ENCODE measurements around the gene ALDH16A1. TPM values are rescaled to one million over a fixed set of nuclear protein-coding genes. Genes with fewer than 3 reads are reported as not detected.

ALDH16A1 gene
- total and polyA plus RNA-seq, 2 of the 8 experiments (the other 6 are each of a cell fraction or from before 2014, with no cell fraction given), result 30.5 to 34.3 TPM

DNA sequence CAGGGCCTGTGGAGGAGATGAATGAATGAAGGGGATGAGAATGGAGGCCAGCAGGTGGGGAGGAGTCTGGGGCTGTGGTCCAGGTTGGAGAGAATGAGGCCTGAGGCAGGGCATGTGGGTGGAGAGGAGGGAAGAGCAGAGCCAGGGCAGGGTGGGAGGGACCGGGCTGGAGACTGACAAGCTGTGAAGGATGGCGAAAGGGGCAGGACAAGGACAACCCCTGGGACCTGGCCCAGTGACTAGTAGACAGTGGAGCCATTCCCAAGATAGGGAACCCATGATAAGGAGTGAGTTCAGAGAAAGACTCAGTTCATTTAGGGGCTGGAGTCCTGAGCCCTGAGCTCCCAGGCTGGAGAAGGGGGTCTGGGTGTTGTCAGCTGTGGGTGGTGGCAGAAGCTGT is 32.8 kb upstream of the ALDH16A1 start:
- no peak overlapping the region for H3K56ac ChIP-seq (replicated peaks; ENCODE audit: insufficient read length, low read depth, low read length)

More for the DNA sequence above, 32.8 kb upstream of the ALDH16A1 start:
- FAIRE-seq (no peak), DNase-seq (ENCODE audit: low read depth in 1 of 2, low spot score in 2 of 2) (no peak)
- no peak overlapping the region for H2BK12ac ChIP-seq (ENCODE audit: low read depth, low read length)
- H4K8ac ChIP-seq (ENCODE audit: extremely low read depth, insufficient read depth, low read length), result no peak overlapping the region
- no peaks in the 10 kb centered on the region for H4K20me1 ChIP-seq (replicated peaks in 1 of 2; ENCODE audit: control insufficient read depth in 1 of 2, insufficient read depth in 2 of 2, low read length in 2 of 2)
- no peak overlapping the region for H3K4ac ChIP-seq (replicated peaks; ENCODE audit: insufficient read length, low read depth, low read length)
- H3K79me1 ChIP-seq (ENCODE audit: low read depth, low read length), result no peaks in the 10 kb centered on the region
- WGBS, 2 experiments (ENCODE audit: extremely low coverage in 1 of 2, insufficient coverage in 1 of 2, insufficient read length in 1 of 2, insufficient replicate concordance in 2 of 2, low coverage in 1 of 2, low lambda C conversion rate in 2 of 2, missing lambda C conversion rate in 1 of 2), result 100% methylated on average over 1 of the region's 2 CpGs; no CpG with 5 or more reads in 1 of the 2 experiments
- no peak overlapping the region for H3K27ac ChIP-seq (ENCODE audit: low read depth, low read length)
- ChIA-PET POLR2A (ENCODE audit: partially characterized antibody) (interaction anchor here (1.2 to 2.1 kb wide), 2 partner anchors 13 to 59 kb away, joined by 8 read pairs; partner anchors contain the start of gene TEAD2), CTCF (ENCODE audit: partially characterized antibody) (interaction anchor here (1.2 to 14.7 kb wide), 5 partner anchors 9 to 26 kb away, joined by 3 to 291 read pairs (median 23); no protein-coding TSS in a partner anchor)
- no peak overlapping the region for H3K18ac ChIP-seq (ENCODE audit: extremely low read depth, low read length)
- H3K79me2 ChIP-seq (ENCODE audit: control insufficient read depth in 1 of 2, insufficient read depth in 2 of 2, low read length in 2 of 2), result no peaks in the 10 kb centered on the region
- no peak for TF ChIP-seq EGR1 (IDR thresholded peaks at IDR 0.05; ENCODE audit: borderline replicate concordance, low read depth, low read length)
- TF ChIP-seq, protein P1, sequence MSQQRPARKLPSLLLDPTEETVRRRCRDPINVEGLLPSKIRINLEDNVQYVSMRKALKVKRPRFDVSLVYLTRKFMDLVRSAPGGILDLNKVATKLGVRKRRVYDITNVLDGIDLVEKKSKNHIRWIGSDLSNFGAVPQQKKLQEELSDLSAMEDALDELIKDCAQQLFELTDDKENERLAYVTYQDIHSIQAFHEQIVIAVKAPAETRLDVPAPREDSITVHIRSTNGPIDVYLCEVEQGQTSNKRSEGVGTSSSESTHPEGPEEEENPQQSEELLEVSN (IDR thresholded peaks at IDR 0.05), result peak; percentile 33; the same call in 1 of the 2 replicates
- no peaks in the 10 kb centered on the region for H3K36me3 ChIP-seq (ENCODE audit: control insufficient read depth in 2 of 4, insufficient read depth in 4 of 4, low read length in 3 of 4)
- no peak overlapping the region; a peak in 1 of 7 replicates for H3K9ac ChIP-seq (replicated peaks in 1 of 4; ENCODE audit: extremely low read depth in 1 of 4, low read depth in 3 of 4, low read length in 3 of 4)
- H4K5ac ChIP-seq (ENCODE audit: insufficient read length, low read depth, low read length), result no peak overlapping the region
- no peak overlapping the region for H2AFZ ChIP-seq (ENCODE audit: low read length)
- H3K23ac ChIP-seq (ENCODE audit: insufficient read length), result no peak overlapping the region
- H2BK15ac ChIP-seq (ENCODE audit: low read length), result no peak overlapping the region
- H3K4me1 ChIP-seq (replicated peaks in 1 of 4; ENCODE audit: control insufficient read depth in 3 of 4, insufficient read depth in 4 of 4, low read length in 3 of 4), result peaks cover 4 to 26% (median 19%) of the 10 kb centered on the region in 4 experiments; a peak in 6 of 7 replicates
- H3K23me2 ChIP-seq (ENCODE audit: low read depth, low read length), result peaks cover 5% of the 10 kb centered on the region; the same call in 1 of the 2 replicates
- no peak overlapping the region for H2BK120ac ChIP-seq (replicated peaks; ENCODE audit: low read depth, low read length)
- no peak overlapping the region for H4K91ac ChIP-seq (replicated peaks; ENCODE audit: insufficient read length, low read length)
- peaks cover 22 to 42% (median 38%) of the 10 kb centered on the region in 4 experiments for H3K27me3 ChIP-seq (replicated peaks in 1 of 4; ENCODE audit: control insufficient read depth in 3 of 4, extremely low read depth in 1 of 4, insufficient read depth in 3 of 4, low read length in 3 of 4)
- peak overlapping the region; percentile 32; the same call in 1 of the 2 replicates for H2BK20ac ChIP-seq (ENCODE audit: low read length)
- no peak overlapping the region for H2BK5ac ChIP-seq (ENCODE audit: low read depth, low read length)
- H3K9me3 ChIP-seq (ENCODE audit: insufficient read depth in 2 of 2, low read depth in 1 of 2, low read length in 1 of 2), result no peaks in the 10 kb centered on the region
- peak overlapping the region; percentile 19 to 40; a peak in 3 of 4 replicates for H3K4me2 ChIP-seq (ENCODE audit: insufficient read depth in 1 of 2, low read depth in 2 of 2, low read length in 2 of 2)
- H3K4me3 ChIP-seq (ENCODE audit: extremely low read depth in 1 of 4, insufficient read depth in 2 of 4, low read depth in 3 of 4, low read length in 4 of 4), result no peak overlapping the region; a peak in 1 of 8 replicates
- no peak overlapping the region for H3K14ac ChIP-seq (ENCODE audit: insufficient read length)
- H2AK5ac ChIP-seq (ENCODE audit: low read depth, low read length), result 0 out of 2 replicates have a peak overlapping the region, but pooled peaks have one; percentile 39

Data from H1 (cell line).